GM12873 (cell line): ENCODE measurements around the gene ZMYM3.

Source experiments
- TF ChIP-seq, protein P1 (sequence below): IDR thresholded peaks from 2 replicates; pipeline ENCODE4 v1.5.1; 2012; ENCODE audit warnings: low read depth, mild to moderate bottlenecking, moderate library complexity, low read length, control low read depth; ENCODE audit not compliant: insufficient read depth; ENCODE audit errors: missing control alignments

Gene ZMYM3

GRCh38 chrX:71291381-71291780 is 37.4 kb upstream of the ZMYM3 start:
- TF ChIP-seq, protein P1, sequence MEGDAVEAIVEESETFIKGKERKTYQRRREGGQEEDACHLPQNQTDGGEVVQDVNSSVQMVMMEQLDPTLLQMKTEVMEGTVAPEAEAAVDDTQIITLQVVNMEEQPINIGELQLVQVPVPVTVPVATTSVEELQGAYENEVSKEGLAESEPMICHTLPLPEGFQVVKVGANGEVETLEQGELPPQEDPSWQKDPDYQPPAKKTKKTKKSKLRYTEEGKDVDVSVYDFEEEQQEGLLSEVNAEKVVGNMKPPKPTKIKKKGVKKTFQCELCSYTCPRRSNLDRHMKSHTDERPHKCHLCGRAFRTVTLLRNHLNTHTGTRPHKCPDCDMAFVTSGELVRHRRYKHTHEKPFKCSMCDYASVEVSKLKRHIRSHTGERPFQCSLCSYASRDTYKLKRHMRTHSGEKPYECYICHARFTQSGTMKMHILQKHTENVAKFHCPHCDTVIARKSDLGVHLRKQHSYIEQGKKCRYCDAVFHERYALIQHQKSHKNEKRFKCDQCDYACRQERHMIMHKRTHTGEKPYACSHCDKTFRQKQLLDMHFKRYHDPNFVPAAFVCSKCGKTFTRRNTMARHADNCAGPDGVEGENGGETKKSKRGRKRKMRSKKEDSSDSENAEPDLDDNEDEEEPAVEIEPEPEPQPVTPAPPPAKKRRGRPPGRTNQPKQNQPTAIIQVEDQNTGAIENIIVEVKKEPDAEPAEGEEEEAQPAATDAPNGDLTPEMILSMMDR: no peak

DNA sequence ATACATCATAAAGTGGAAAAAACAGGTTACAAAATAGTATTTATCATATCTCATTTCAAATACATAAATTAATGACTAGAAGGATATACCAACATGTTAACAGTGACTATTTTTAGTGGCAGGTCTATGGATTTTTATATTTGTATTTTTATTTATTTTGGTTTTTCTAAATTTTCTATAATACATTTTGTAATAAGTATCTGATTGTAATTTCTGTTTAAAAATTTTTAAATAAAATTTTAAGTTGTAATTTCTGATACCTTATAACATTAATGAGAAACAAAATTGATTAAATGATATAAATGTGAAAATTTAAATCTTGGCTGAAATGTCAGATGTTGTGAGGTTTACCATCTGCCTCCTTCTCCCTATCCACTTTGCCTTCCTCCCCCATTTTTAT is 32.0 kb upstream of the ZMYM3 start:
- TF ChIP-seq, protein P1: no peak

DNA sequence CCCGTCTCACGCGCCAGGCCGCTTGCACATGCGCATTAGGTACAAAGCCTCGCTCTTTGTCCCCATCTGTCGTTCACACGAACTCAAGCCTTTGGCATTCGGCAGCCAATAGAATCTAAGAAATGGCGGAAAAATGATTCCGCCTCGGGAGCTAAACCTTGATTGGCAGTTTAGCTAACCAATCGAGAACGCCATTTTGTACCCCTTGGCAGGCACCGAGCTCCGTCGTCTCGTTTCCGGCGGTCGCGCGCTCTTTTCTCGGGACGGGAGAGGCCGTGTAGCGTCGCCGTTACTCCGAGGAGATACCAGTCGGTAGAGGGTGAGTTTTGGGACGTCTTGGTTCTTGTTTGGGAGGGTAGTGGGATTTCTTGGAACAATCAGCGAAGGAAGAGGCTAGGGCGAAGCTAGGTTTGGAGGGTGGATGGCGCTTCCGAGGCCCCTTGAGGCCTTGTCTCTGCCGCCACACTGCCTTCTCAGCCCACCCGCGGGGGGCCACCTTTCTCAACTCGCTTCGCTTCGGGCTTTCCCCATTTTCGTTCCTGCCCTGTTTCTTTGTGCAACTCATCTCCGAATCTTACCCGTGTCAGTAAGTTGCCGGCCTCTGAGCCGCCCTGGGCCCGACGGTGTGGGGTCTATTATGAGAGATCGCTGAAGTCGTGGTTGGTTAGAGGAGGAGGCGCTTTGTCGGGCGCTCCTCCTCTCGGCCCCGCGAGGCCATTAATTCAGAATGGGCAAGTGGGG is 29.6 kb upstream of the ZMYM3 start, which contains the start of gene NONO:
Gene NONO (plus strand): TSS at position 233 of the 741 bp plus-strand sequence. CDS start 7,003 bp downstream, outside the sequence.
- TF ChIP-seq, protein P1: no peak

- TF ChIP-seq, protein P1: no peak
These were observed 28.8 kb upstream of the ZMYM3 start for GRCh38 chrX:71282514-71283402.

GRCh38 chrX:71269801-71270395 is 16.0 kb upstream of the ZMYM3 start:
- TF ChIP-seq, protein P1: no peak

DNA sequence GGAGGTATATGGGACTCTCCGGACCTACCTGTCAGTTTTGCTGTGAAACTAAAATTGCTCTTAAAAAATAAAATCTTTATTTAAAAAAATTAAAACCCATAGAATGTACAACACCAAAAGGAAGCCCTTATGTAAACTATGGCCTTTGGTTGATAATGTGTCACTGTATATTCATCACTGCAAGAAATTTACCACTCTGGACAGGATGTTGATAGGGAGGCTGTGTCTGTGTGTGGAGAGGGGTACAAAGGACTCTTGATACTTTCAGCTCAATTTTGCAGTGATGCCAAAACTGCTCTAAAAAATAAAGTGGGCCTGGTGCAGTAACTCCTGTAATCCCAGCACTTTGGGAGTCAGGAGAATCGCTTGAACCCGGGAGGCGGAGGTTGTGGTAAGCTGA is 2.9 kb upstream of the ZMYM3 start:
- TF ChIP-seq, protein P1: no peak

- TF ChIP-seq, protein P1: no peak
These were observed 2.1 kb upstream of the ZMYM3 start for GRCh38 chrX:71256051-71256450.
